NCI-H1092 (cell line): ENCODE results near the gene CNN2.

Source experiments
- DNase-seq: peaks from one replicate; lab custom pipeline; 2025; lab: John Stamatoyannopoulos, UW

Gene CNN2

DNA sequence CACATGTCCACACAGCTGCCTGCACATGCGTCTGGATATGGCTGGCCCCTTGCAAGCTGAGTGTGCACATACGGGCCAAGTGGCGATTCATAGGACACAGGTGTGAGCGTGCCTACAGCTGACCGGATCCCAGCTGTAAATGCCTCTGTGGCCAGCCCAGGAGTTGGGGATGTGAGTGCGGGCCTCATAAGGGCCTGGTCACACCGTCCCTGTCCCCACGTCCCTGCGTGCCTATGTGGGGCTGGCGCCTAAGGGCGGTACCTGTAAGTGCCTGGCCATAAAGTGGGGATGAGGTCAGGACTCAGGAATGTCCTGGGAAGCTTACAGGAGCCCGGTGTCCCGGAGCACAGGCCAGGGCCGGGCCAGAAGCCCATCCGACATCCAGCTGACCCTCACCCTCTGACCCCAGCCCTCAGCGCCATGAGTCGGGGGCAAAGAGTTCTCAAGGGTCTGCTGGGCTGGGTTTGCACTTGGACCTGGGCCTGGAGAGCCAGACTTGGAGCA lies 39.2 kb downstream of the CNN2 start:
- no peak for DNase-seq

DNA sequence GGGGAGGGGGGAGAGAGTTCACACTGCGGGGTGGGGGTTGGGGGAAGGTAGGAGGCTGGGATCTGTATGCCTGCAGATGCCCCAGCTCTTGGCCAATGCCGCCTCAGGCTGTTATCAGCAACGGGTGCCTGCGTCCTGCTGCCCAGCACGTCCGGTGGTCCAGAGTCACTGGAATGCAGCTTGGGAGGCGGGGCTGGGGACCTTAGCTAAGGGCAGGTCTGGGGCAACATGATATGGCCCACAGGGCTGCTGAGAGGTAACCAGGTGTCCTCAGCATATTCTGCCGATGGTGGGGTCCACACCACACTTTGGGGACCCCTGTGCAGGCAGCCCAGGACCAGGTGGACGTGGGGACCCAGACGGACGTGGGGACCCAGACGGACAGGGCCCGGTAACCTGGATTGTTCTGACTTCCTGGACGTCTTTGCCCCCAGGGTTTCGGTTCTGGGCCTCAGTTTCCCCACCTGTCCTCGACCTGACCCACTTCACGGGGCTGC lies 39.9 kb downstream of the CNN2 start:
- DNase-seq = no peak

DNA sequence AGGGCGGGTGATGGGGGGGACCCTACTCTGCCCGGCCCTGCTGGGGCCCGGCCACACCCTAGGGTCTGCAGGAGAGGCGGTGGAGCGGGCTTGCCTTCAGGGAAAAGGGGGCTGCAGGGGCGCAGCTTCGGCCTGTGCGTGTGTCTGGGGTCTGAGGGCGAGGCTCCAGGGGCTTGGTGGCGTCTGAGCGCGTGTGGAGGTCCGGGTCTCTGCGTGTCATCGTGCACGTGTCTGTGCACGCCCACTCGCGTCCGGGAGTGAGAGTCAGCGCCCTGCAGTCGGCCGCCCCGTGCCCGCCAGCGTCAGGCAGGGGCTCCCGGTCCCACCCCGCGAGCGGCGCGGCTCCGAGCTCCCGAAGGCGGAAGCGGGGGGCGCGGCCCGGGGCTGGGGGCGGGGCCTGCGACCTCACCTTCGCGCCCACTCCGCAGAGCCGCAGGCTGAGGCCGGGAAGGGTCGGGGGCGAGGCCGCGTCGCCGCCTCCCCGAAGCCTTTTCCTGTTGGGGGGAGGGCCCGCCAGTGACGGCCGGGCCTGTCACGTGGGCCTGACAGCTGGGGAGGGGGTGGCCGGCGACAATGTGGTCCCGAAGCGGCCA lies 40.4 kb downstream of the CNN2 start, which contains the start of gene ARHGAP45:
Gene ARHGAP45 (plus strand): TSS at position 420 of the 593 bp plus-strand sequence. CDS start 239 bp downstream, outside the sequence.
- DNase-seq = no peak

DNA sequence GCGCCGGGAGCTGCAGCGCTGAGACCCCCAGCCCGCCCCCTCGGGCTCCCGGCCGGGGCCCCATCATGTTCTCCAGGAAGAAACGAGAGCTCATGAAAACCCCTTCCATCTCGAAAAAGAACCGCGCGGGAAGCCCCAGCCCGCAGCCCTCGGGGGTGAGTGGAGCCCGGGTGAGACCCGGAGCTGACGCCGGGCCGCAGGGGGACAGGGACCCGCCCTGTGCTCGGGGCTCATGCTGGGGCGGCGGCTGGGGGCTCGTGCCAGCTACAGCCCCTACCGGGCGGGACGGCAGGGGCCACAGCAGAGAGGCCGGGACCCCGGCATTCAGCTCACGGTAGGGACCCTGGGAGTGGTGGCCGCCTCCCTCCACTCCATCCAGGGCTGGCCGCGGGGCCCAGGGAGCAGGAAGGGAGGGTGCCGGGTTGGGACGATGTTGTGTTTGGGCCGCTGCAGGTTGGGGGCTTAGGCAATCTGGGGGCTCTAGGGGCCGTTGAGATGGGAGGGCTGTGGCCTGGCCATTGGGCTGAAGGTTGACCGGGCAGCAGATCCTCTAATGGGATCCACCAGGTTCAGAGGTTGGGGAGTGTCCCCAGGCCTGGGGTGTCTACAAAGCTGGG lies 41.0 kb downstream of the CNN2 start:
- no peak for DNase-seq

DNA sequence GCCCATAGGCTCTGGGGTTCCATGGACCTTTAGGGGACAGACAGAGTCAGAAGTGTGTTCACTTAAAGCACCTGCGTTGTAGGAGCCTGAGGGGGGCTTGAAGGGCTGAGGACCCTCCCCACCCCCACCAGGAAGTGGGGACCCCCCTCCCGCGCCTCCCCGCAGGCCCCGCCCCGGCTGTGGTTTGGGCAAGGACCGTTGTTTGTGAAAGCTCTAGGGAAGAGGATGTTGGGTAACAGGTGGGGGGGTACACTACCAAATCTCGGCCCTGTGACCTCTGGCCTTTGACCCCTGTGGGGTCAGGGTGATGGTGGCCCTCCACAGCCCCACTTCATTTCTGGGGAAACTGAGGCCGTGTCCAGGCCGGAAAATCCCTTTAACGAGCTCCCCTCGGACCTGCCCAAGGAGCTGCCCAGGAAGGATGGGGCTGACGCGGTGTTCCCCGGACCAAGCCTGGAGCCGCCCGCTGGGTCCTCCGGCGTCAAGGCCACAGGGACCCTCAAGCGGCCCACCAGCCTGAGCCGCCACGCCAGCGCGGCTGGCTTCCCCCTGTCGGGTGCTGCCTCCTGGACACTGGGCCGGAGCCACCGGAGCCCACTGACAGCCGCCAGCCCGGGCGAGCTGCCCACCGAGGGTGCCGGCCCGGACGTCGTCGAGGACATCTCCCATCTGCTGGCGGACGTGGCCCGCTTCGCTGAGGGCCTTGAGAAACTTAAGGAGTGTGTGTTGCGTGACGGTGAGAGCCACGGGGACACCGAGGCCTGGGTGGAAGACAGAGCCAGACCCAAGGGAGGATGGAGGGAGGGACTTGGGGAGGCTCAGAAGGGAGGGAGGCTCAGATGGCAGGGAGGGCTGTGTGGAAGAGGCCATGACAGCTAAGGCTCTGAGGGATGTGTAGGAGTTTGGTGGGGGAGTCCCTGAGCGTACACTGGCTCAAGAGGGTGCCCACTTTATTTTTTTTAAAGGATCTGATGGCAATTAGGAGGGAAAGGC lies 41.9 kb downstream of the CNN2 start:
- DNase-seq = no peak

DNA sequence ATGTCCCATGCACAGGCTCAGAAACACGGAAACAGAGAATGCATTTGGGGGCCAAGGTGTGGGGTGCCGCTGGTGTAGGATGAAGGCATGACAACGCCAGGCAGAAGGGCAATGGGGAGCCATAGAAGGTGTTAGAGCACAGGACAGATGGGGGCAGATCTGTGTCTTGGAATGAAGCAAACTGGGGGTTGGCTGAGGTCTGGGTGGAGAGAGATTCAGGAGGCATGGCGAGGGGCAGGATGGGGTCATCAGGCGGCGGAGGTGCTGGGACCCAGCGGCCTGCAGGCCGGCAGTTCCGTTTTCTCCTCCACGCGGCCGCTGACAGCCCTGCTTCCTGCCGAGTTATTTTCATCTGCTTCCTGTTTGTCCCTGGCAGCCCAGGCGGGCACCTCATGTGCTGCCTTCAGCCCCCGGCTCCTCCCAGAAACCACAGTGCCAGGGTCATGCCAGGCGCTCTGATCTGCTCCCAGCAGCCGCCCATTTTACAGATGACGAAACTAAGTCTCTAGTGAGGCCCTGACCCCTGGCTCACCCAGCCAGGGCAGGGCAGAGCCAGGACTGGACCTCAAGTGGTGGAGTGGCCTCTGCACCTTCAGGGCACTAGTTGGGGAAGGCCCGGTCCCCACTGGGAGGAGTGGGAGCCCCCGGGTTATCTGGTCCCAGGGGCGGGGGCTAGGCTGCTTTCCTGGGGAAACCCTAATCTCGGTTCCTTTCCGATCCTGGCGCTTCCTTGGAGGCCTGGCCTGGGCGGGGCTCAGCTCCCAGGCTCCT lies 42.8 kb downstream of the CNN2 start:
- no peak for DNase-seq

DNA sequence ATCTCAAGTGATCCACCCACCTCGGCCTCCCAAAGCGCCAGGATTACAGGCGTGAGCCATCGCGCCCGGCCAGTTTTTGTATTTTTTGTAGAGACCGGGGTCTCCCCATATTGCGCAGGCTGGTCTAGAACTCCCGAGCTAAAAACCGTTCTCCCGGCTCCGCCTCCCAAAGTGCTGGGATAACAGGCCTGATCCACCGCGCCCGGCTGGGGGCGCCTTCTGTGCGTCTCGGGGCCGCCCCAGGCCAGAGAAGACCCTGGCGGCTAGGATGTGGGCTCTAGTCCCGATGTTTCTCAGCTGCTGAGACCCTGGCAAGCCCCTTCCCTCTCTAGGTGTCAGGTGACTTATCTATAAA lies 44.1 kb downstream of the CNN2 start:
- no peak for DNase-seq

DNA sequence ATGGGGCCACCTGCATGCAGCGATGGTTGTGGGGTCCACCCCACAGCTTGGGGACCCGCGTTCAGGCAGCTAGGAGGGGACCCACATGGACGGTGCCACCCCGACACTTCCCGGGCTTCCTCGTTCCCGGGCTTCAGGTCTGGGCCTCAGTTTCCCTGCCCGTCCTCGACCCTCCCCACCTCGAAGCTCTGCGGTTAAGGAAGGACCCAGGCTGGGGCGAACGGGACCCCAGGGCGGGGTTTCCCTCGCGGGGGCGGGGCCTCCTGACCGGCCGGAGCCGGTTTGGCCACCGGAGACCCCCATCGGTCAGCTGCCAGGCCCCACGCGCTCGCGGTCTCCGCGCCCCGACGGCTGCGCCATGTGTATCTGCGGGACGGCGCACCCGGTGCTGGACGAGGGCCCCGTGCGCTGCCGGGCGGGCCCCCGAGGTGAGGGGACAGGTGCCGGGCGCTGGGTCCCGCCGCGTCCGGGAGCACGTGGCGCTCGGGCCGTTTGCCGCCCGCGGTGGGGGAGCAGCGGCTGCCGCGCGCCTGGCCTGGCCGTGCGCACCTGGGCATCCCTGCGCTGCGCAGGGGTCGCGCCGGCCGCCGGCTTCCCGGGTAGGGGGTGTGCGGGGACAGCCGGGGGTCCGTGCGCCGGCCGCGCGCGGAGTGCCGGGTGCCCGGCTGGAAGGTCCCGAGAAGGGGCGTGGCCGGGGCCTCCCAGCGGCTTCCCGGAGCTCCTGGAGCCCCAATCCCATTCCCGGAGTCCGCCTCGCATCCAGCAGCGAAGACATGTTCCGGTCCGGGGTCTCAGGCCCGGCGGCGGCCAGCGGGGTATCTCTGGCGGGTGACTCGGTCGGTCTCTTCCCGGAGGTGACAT lies 44.8 kb downstream of the CNN2 start:
- no peak for DNase-seq

DNA sequence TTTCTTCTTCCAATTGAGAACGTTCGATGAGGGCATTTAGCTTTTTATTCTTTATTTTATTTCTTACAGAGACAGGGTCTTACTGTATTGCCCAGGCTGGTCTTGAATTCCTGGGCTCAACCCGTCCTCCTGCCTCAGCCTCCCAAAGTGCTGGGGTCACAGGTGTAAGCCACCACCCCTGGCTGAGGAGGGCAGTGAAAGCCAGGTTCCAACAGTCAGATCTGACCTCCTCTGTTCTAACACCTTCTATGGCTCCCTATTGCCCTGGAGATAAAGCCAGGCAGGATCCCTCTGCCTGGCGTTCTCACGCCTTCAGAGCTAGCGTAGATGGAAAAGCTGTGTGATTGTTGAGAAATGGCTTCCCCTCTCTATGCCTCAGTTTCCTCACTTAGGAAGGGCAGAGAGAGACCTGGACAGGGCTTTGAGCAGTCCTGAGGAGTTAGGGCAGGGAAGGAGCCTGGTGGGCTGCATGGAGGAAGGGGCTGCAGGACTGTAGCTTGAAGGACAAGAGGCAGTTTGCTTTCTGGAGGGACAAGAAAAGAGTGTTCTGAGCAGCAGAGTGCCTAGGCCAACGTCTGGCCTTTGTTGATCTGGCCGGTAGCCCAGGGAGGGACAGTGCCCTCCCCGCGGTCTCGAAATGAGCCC lies 46.1 kb downstream of the CNN2 start:
- DNase-seq = no peak

DNA sequence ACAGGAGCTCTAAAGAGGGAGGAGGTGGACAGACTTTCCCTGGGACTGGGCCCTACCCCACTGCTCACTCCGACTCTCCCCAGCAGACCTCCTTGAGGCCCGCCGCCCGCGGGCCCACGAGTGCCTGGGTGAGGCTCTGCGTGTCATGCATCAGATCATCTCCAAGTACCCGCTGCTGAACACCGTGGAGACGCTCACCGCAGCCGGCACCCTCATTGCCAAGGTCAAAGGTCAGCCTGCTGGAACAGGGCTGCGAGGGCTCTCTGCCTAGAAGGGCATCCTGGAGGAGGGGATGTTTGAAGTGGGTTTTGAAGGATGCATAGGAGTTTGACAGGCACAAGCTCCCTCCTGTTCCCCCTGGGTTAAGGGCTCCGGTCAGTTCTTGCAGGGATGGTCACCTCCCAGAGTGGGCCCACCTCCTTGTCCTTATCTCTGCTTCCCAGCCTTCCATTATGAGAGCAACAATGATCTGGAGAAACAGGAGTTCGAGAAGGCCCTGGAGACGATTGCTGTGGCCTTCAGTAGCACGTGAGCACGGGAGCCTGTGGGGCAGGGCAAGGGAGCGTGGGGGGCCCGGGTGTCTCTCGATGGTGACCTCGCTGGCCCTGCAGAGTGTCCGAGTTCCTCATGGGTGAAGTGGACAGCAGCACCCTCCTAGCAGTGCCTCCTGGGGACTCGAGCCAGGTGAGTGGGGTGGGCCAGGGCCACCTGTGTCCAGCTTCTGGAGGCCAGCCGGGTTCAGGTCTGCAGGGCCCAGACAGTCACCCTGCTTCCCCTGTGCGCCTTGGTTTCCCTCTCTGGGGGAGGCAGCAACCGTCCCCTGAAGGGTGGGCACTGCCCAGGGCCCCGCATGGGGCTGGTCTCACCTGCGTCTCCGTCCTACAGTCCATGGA lies 46.9 kb downstream of the CNN2 start:
- DNase-seq = no peak

DNA sequence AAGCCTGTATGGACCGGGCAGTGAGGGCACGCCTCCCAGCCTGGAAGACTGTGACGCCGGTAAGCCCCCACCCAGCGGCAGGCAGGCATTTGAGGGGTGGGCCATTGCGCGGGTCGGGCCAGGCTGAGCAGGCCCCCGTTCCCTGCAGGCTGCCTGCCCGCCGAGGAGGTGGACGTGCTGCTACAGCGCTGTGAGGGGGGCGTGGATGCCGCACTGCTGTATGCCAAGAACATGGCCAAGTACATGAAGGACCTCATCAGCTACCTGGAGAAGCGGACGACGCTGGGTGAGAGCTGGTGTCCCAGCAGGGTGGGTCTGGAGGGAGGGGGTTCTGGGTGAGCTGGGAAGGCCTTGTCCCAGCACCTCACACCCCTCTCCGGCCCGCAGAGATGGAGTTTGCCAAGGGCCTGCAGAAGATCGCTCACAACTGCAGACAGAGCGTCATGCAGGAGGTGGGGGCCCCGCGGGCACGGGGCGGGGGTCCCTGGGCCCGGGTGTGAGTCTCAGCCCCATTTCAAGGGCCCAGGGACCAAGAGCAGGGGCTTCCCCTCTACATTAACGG lies 47.6 kb downstream of the CNN2 start:
- no peak for DNase-seq

DNA sequence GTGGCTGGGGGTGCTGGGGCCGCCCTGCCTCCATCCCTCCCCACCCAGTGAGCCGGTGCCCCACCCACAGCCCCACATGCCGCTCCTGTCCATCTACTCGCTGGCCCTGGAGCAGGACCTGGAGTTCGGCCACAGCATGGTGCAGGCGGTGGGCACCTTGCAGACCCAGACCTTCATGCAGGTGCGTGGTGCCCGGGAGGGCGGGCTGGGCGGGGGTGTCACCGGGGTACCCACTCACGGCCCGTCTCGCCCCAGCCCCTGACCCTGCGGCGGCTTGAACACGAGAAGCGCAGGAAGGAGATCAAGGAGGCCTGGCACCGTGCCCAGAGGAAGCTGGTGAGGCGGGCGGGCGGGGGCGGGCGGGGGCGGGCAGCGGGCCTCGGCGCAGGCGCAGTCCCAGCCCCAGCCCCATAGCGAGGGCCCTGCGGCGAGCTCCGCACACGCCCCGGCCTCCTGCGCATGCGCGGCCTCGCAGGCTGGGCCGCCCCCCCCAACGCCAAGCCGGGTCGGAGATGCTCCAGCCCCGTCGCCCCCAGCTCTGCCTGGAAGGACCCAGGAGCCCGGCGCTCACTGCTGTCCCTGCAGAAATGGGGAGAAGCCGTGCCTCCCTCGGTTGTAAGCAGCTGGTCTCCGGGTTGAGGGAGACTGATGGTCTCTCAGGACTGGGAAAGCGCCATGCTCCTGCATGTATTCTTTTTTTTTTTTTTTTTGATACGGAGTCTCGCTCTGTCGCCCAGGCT lies 48.3 kb downstream of the CNN2 start:
- DNase-seq = peak; percentile 78

DNA sequence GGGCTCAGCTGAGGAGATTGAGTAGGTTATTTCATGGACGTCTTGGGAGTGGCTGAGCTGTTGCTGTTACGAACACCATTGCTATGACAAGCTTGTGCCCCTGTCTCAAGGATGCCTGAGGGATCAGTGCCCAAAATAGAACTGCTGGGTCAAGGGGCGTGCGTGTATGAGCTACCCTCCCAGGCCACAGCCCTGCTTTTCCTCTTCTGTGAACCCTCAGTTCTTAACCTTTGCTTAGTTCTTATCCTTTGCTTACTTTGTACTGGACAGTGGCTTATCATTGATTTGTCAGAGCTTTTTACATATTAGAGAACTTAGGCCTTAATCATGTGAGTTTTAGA lies 49.6 kb downstream of the CNN2 start:
- no peak for DNase-seq

DNA sequence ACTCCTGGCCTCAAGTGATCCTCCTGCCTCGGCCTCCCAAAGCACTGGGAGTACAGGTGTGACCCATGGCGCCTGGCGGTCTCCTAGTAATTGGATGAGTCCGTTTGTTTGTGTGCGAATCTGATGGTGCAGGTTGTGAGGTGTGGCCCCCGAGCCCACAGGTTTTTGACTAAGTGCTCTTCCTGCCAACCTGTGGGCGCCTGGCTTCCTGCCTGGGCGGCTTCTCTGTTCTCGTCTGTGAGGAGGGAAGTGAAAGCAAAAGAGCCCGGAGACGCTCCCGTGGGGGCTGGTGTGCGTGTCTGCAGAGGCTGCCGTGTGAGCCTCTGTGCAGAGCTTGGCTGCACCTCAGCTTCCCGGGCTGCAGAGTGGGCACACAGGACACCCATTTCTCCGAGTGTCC lies 50.5 kb downstream of the CNN2 start:
- DNase-seq = no peak

DNA sequence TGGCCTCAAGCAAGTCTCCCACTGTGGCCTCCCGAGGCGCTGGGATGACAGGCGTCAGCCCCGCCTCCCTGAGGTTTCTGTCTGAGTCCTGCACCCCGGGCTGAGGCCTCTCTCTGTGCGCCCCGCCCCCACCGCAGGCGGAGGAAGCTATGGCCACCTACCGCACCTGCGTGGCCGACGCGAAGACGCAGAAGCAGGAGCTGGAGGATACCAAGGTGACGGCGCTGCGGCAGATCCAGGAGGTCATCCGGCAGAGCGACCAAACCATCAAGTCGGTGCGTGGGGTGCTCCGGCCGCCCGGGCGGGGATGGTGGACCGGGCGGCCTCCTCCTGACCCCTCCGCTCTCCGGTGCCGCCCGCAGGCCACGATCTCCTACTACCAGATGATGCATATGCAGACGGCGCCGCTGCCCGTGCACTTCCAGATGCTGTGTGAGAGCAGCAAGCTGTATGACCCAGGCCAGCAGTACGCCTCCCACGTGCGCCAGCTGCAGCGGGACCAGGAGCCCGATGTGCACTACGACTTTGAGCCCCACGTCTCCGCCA lies 53.2 kb downstream of the CNN2 start:
- no peak for DNase-seq

DNA sequence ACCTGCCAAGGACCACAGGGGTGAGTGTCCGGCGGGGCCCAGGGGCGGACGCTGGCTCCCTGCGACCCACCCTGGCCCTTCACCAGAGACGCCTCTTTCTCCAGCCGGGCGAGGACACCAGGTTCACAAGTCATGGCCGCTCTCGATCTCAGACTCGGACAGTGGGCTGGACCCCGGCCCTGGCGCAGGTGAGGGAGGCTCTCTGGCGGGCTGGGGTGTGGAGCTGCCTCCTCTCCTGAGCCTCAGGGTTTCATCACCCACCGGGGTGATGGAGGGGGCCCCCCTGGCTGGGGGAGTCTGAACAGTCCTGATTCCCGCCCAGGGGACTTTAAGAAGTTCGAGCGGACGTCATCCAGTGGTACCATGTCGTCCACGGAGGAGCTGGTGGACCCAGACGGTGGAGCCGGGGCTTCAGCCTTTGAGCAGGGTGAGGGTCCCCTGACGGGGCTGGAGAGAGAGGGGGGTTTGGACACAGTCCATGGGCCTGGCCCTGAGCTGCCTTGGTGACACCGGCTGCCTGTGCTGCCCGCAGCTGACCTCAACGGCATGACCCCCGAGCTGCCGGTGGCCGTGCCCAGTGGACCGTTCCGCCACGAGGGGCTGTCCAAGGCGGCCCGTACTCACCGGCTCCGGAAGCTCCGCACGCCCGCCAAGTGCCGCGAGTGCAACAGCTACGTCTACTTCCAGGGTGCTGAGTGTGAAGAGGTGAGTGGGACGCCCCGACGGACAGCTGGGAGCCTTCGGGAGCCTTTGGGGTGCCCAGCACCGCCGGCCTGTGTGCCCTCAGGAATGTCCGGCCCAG lies 54.2 kb downstream of the CNN2 start:
- DNase-seq = no peak
